Stomach (tissue), 9 donors: ENCODE data around the gene PITPNC1. TPM values are rescaled to one million over a fixed set of nuclear protein-coding genes. Genes with fewer than 3 reads are reported as not detected.

Experiments
- DNase-seq, 2 donors: peaks; one replicate each; pipeline versions ENCODE4 v3.0.0 to v3.0.0-alpha.2; 2013 to 2019
- H3K27ac ChIP-seq, 5 donors: fragments of 200-600 bp in 4 of 5; sonication (generic) in 4 of 5; one replicate each; pipeline ENCODE4 v1.5.1; 2013 to 2019; ENCODE audit warnings: mild to moderate bottlenecking in 1 of 5, moderate library complexity in 1 of 5
- H3K27me3 ChIP-seq, 3 donors: fragments of 200-600 bp; sonication (generic); one replicate each; pipeline ENCODE4 v1.5.1; 2017 to 2019; ENCODE audit warnings: mixed run types in 1 of 3
- H3K36me3 ChIP-seq, 4 donors: fragments of 200-600 bp; sonication (generic); 1 replicate in 3 of 4; 2 replicates in 1 of 4; pipeline ENCODE4 v1.5.1; 2016 to 2019
- H3K4me1 ChIP-seq, 4 donors: fragments of 200-600 bp; sonication (generic); one replicate each; pipeline ENCODE4 v1.5.1; 2016 to 2019
- H3K4me3 ChIP-seq, 4 donors: fragments of 200-600 bp; sonication (generic) in 3 of 4; one replicate each; pipeline ENCODE4 v1.5.1; 2016 to 2019; ENCODE audit warnings: mild to moderate bottlenecking in 1 of 4
- H3K9me3 ChIP-seq, 4 donors: fragments of 200-600 bp; sonication (generic); one replicate each; pipeline ENCODE4 v1.5.1; 2016 to 2019
- CTCF ChIP-seq, 7 experiments: fragments of 450-650 bp in 4 of 7; fragments of 200-600 bp in 3 of 7; sonication (generic) in 3 of 7; IDR thresholded peaks; one replicate each; pipeline ENCODE4 v1.5.1; 2016 to 2019; ENCODE audit warnings: antibody characterized with exemption in 7 of 7, control low read depth in 2 of 7, mild to moderate bottlenecking in 1 of 7
- EP300 ChIP-seq: sonication (generic); formaldehyde crosslinking; IDR thresholded peaks from one replicate; pipeline ENCODE4 v1.6.1; 2017; ENCODE audit warnings: antibody characterized with exemption
- POLR2A ChIP-seq, 4 donors: fragments of 450-650 bp; IDR thresholded peaks; one replicate each; pipeline ENCODE4 v1.6.1; 2016; ENCODE audit warnings: antibody characterized with exemption in 4 of 4, control low read depth in 2 of 4, mild to moderate bottlenecking in 1 of 4, moderate library complexity in 1 of 4
- POLR2AphosphoS5 ChIP-seq, 3 donors: sonication (generic); formaldehyde crosslinking; IDR thresholded peaks; one replicate each; pipeline ENCODE4 v1.6.1; 2016; ENCODE audit warnings: antibody characterized with exemption in 3 of 3
- WGBS, 5 donors: extraction: QIAGEN DNeasy Blood & Tissue Kit in 3 of 5; methylation state at CpG; one replicate each; pipeline versions ENCODE4 v1.1.5 to v1.1.7; 2013 to 2018; 5-methylcytosine and 5-hydroxymethylcytosine counted together
- intact Hi-C: fragments of 100-400 bp; cut with DNase I; formaldehyde crosslinking; loops from one replicate; pipeline ENCODE4 v1.15.1; 2023; ENCODE audit warnings: low total_unique reads
- polyA plus RNA-seq, 3 donors: library from polyadenylated mRNA; stranded (reverse); fragments of 200-250 nt; gene quantifications; one replicate each; pipeline ENCODE4 v1.2.3, GENCODE V29; 2013
- total RNA-seq, 5 donors: library from RNA; depleted of rRNA; stranded (reverse); fragments of >200 nt; gene quantifications; one replicate each; pipeline versions ENCODE4 v1.1.0 to v1.2.3, GENCODE V29; 2014 to 2016
- donor health status: healthy with polysubstance abuse.
- donor health status: Bipolar disorder and iron deficiency.
- donor health status: healthy.

PITPNC1 gene
- total and polyA plus RNA-seq, 8 donors = 2.3 to 25.3 (median 14.4) TPM

- peaks cover 0 to 4% (median 0%) of the 10 kb centered on the region in 4 donors for H3K36me3 ChIP-seq
- DNase-seq = no peak
- H3K9me3 ChIP-seq = peaks cover 0 to 15% (median 8%) of the 10 kb centered on the region in 4 donors
- H3K4me1 ChIP-seq = no peaks in the 10 kb centered on the region
- H3K27ac ChIP-seq = no peak overlapping the region
- intact Hi-C loops = no loop called here
- no peak overlapping the region for H3K4me3 ChIP-seq
- WGBS, 5 donors = 63 to 71% (median 70%) methylated on average over 7 of the region's 7 CpGs
- no peaks in the 10 kb centered on the region for H3K27me3 ChIP-seq
- TF ChIP-seq POLR2AphosphoS5 (IDR thresholded peaks at IDR 0.05) = no peak
- TF ChIP-seq EP300 = no peak
- no peak for TF ChIP-seq CTCF (IDR thresholded peaks at IDR 0.05)
- no peak for TF ChIP-seq POLR2A (IDR thresholded peaks at IDR 0.05)
Observed at GRCh38 chr17:67459985-67460384, 82.9 kb downstream of the PITPNC1 start.

- WGBS, 5 donors = 84 to 92% (median 89%) methylated on average over 6 of the region's 6 CpGs
- H3K9me3 ChIP-seq = peaks cover 0 to 15% (median 8%) of the 10 kb centered on the region in 4 donors
- peak overlapping the region in 1 of 5 donors; percentile 6 for H3K27ac ChIP-seq
- no peaks in the 10 kb centered on the region for H3K27me3 ChIP-seq
- intact Hi-C loops = no loop called here
- DNase-seq = no peak
- peaks cover 0 to 4% (median 0%) of the 10 kb centered on the region in 4 donors for H3K36me3 ChIP-seq
- no peak overlapping the region for H3K4me3 ChIP-seq
- no peaks in the 10 kb centered on the region for H3K4me1 ChIP-seq
- TF ChIP-seq CTCF (IDR thresholded peaks at IDR 0.05) = no peak
Observed at GRCh38 chr17:67461228-67461780, 84.2 kb downstream of the PITPNC1 start.

GRCh38 chr17:67461876-67462275 lies 84.8 kb downstream of the PITPNC1 start:
- Histone ChIP-seq H3K36me3 (peaks cover 0 to 4% (median 0%) of the 10 kb centered on the region in 4 donors), H3K27ac (peak overlapping the region in 1 of 5 donors; percentile 6), H3K9me3 (peaks cover 0 to 15% (median 8%) of the 10 kb centered on the region in 4 donors), H3K4me3 (no peak overlapping the region), H3K27me3 (no peaks in the 10 kb centered on the region), H3K4me1 (no peaks in the 10 kb centered on the region)
- TF ChIP-seq CTCF (IDR thresholded peaks at IDR 0.05) (no peak), POLR2AphosphoS5 (IDR thresholded peaks at IDR 0.05) (no peak), POLR2A (IDR thresholded peaks at IDR 0.05) (no peak), EP300 (no peak)
- no peak for DNase-seq
- 75 to 85% (median 82%) methylated on average over 3 of the region's 3 CpGs for WGBS, 5 donors
- intact Hi-C loops = no loop called here

- peaks cover 0 to 15% (median 5%) of the 10 kb centered on the region in 4 donors for H3K4me1 ChIP-seq
- H3K9me3 ChIP-seq = no peaks in the 10 kb centered on the region
- no peak overlapping the region for H3K27ac ChIP-seq
- no peaks in the 10 kb centered on the region for H3K36me3 ChIP-seq
- H3K27me3 ChIP-seq = no peaks in the 10 kb centered on the region
- no peak for DNase-seq
- TF ChIP-seq POLR2A (IDR thresholded peaks at IDR 0.05) (no peak), POLR2AphosphoS5 (IDR thresholded peaks at IDR 0.05) (no peak), EP300 (no peak), CTCF (IDR thresholded peaks at IDR 0.05) (no peak)
- 72 to 88% (median 80%) methylated on average over 3 to 4 of the region's 4 CpGs for WGBS, 5 donors
- intact Hi-C loops = no loop called here
- no peak overlapping the region for H3K4me3 ChIP-seq
Observed at GRCh38 chr17:67466251-67466796, 89.2 kb downstream of the PITPNC1 start.
